Fibroblast of the aortic adventitia (primary cell): ENCODE data around the gene TAF10. TPM values are rescaled to one million over a fixed set of nuclear protein-coding genes. Genes with fewer than 3 reads are reported as not detected.

ENCODE experiments used
- DNase-seq: peaks from one replicate; pipeline ENCODE4 v3.0.0-alpha.2; 2010; ENCODE audit warnings: low read depth
- H3K4me3 ChIP-seq: 2 replicates; pipeline ENCODE4 v1.5.1; 2011; ENCODE audit warnings: low read depth, mild to moderate bottlenecking, control low read depth, low read length, moderate library complexity
- total RNA-seq: library from RNA; depleted of rRNA; stranded (reverse); fragments of >200 nt; gene quantifications from 2 replicates; pipeline ENCODE4 v1.2.3, GENCODE V29; 2012; ENCODE audit warnings: low replicate concordance
- TF ChIP-seq, protein P1 (sequence below): IDR thresholded peaks from 2 replicates; pipeline ENCODE4 v1.5.1; 2011; ENCODE audit warnings: mild to moderate bottlenecking, low read length, control low read depth, inconsistent platforms; ENCODE audit not compliant: insufficient read depth

TAF10 gene
- total RNA-seq, 1 donor: 46.3 TPM

DNA sequence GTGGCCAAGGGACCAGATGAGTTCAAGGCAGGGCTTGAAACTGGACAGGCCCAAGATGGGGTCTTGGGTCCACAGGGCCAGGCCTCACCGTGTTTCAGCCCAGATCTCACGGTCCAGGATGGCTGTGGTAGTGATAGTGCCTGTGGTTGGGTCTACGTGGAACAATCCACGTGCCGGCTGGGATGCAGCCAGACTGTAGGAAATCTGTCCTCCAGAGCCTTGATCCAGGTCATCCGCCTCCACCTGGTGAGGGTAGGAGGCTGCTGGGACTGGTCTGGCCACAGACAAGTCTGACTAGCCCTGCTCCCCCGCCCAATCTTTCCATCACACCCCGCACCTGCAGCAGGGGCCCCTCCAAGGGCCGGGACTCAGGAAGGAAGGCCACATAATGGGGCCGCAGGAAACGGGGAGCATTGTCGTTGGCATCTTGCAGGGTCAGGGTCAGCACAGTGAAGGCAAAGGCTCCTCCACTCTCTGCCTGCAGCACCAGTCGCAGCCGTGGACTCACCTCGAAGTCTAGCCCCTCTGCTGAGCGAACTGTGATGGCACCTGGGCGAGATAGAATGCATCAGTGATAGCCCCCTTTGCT, 13.9 kb upstream of the TAF10 start:
- no peak overlapping the region for H3K4me3 ChIP-seq
- DNase-seq: no peak
- TF ChIP-seq, protein P1, sequence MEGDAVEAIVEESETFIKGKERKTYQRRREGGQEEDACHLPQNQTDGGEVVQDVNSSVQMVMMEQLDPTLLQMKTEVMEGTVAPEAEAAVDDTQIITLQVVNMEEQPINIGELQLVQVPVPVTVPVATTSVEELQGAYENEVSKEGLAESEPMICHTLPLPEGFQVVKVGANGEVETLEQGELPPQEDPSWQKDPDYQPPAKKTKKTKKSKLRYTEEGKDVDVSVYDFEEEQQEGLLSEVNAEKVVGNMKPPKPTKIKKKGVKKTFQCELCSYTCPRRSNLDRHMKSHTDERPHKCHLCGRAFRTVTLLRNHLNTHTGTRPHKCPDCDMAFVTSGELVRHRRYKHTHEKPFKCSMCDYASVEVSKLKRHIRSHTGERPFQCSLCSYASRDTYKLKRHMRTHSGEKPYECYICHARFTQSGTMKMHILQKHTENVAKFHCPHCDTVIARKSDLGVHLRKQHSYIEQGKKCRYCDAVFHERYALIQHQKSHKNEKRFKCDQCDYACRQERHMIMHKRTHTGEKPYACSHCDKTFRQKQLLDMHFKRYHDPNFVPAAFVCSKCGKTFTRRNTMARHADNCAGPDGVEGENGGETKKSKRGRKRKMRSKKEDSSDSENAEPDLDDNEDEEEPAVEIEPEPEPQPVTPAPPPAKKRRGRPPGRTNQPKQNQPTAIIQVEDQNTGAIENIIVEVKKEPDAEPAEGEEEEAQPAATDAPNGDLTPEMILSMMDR: no peak

- no peak for DNase-seq
- H3K4me3 ChIP-seq: no peak overlapping the region
- TF ChIP-seq, protein P1: no peak
Measured at GRCh38 chr11:6625156-6625831, 13.3 kb upstream of the TAF10 start.

- TF ChIP-seq, protein P1: no peak
- no peak for DNase-seq
- no peak overlapping the region for H3K4me3 ChIP-seq
Measured at GRCh38 chr11:6623391-6624363, 11.7 kb upstream of the TAF10 start.

GRCh38 chr11:6622261-6623171, 10.5 kb upstream of the TAF10 start:
- no peak for DNase-seq
- TF ChIP-seq, protein P1: no peak
- H3K4me3 ChIP-seq: no peak overlapping the region

- TF ChIP-seq, protein P1: no peak
- no peak for DNase-seq
- no peak overlapping the region for H3K4me3 ChIP-seq
Measured at GRCh38 chr11:6621711-6622211, 9.7 kb upstream of the TAF10 start.

GRCh38 chr11:6620636-6621035, 8.6 kb upstream of the TAF10 start:
- TF ChIP-seq, protein P1: no peak
- H3K4me3 ChIP-seq: no peak overlapping the region
- no peak for DNase-seq
